DOHH2 (cell line): ENCODE data around the gene ABCC12.

Source experiments
- CTCF ChIP-seq: fragments of 200-600 bp; sonication (generic); IDR thresholded peaks from one replicate; pipeline ENCODE4 v1.5.1; 2014; ENCODE audit warnings: antibody characterized with exemption, mild to moderate bottlenecking, low read depth, low read length; ENCODE audit not compliant: poor library complexity, severe bottlenecking
- EZH2phosphoT487 ChIP-seq: fragments of 200-600 bp; sonication (generic); IDR thresholded peaks from 2 replicates; pipeline ENCODE4 v1.6.1; 2017; ENCODE audit warnings: borderline replicate concordance, mild to moderate bottlenecking, antibody characterized with exemption, low read length, moderate library complexity, mixed read lengths

GRCh38 chr16:48138543-48138942 is 17.2 kb downstream of the ABCC12 start:
- TF ChIP-seq CTCF (no peak), EZH2phosphoT487 (no peak)
